ENCODE results near the gene LRFN5.
"Not testable (repeated sequence)": the region's sequence is repeated elsewhere in the genome, so short reads cannot be mapped to it uniquely, and the experiment has no call there.

DNA sequence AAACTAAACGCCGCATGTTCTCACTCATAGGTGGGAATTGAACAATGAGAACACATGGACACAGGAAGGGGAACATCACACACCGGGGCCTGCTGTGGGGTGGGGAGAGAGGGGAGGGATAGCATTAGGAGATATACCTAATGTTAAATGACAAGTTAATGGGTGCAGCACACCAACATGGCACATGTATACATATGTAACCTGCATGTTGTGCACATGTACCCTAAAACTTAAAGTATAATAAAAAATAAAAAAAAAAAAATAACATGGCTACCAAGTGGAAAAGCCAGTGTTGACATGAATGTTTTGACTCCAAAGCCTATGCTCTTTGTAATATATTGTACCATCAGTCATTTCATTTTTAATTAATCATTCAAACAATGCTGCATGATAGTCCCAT is 39.8 kb upstream of the LRFN5 start:
- TF ChIP-seq, protein P1, sequence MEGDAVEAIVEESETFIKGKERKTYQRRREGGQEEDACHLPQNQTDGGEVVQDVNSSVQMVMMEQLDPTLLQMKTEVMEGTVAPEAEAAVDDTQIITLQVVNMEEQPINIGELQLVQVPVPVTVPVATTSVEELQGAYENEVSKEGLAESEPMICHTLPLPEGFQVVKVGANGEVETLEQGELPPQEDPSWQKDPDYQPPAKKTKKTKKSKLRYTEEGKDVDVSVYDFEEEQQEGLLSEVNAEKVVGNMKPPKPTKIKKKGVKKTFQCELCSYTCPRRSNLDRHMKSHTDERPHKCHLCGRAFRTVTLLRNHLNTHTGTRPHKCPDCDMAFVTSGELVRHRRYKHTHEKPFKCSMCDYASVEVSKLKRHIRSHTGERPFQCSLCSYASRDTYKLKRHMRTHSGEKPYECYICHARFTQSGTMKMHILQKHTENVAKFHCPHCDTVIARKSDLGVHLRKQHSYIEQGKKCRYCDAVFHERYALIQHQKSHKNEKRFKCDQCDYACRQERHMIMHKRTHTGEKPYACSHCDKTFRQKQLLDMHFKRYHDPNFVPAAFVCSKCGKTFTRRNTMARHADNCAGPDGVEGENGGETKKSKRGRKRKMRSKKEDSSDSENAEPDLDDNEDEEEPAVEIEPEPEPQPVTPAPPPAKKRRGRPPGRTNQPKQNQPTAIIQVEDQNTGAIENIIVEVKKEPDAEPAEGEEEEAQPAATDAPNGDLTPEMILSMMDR (IDR thresholded peaks at IDR 0.05; ENCODE audit: low read length): not testable (repeated sequence)
- not testable (repeated sequence) for TF ChIP-seq EZH2 (IDR thresholded peaks at IDR 0.05; ENCODE audit: borderline replicate concordance, low read length)

Measured in OCI-LY1 (cell line).